NT2/D1 (cell line): ENCODE measurements around the gene SLC7A6.

Experiments used
- DNase-seq: peaks from one replicate; pipeline ENCODE4 v3.0.0-alpha.2; 2011; ENCODE audit warnings: low read depth, low spot score
- H3K27me3 ChIP-seq: 2 replicates; pipeline ENCODE4 v1.6.0; 2011; ENCODE audit warnings: mild to moderate bottlenecking; ENCODE audit not compliant: insufficient read length, insufficient read depth
- H3K36me3 ChIP-seq: 2 replicates; pipeline ENCODE4 v1.6.1; 2011; ENCODE audit warnings: mild to moderate bottlenecking, low read length, mixed read lengths; ENCODE audit not compliant: insufficient read depth, insufficient read length
- H3K4me1 ChIP-seq: 2 replicates; pipeline ENCODE4 v1.5.1; 2011; ENCODE audit not compliant: insufficient read depth, insufficient read length
- H3K4me3 ChIP-seq: 2 replicates; pipeline ENCODE4 v1.5.1; 2011; ENCODE audit warnings: low read depth; ENCODE audit not compliant: insufficient read length
- H3K9ac ChIP-seq: 2 replicates; pipeline ENCODE4 v1.6.0; 2011; ENCODE audit warnings: low read depth; ENCODE audit not compliant: insufficient read length
- H3K9me3 ChIP-seq: 2 replicates; pipeline ENCODE4 v1.5.1; 2011; ENCODE audit warnings: mild to moderate bottlenecking, low read length; ENCODE audit not compliant: insufficient read depth
- SUZ12 ChIP-seq: IDR thresholded peaks from 2 replicates; pipeline ENCODE4 v1.6.1; 2011; ENCODE audit not compliant: insufficient read length, insufficient read depth; ENCODE audit errors: extremely low read depth
- YY1 ChIP-seq: IDR thresholded peaks from 2 replicates; pipeline ENCODE4 v1.6.1; 2011; ENCODE audit not compliant: insufficient read length, insufficient read depth
- ZNF274 ChIP-seq: IDR thresholded peaks from 2 replicates; pipeline ENCODE4 v1.6.1; 2011; ENCODE audit warnings: mild to moderate bottlenecking, low read depth, low read length

The SLC7A6 gene

DNA sequence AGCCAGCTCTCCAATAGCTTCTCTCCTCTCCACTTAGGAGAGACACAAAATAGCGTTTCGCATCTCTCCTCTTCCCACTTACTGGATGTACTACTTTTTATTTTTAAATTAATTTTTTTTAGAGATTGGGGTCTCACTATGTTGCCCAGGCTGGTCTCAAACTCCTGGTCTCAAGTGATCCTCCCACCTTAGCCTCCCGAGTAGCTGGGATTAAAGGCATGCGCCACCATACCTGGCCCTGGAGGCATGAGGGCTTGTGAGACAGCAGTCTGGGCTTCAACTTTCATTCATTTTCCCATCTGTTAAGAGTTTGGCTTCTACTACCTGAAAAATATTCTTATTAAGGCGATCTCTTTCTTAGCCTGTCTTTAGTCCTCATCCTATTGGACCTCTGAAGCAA lies 28.1 kb downstream of the SLC7A6 start:
- H3K9ac ChIP-seq = no peak overlapping the region
- TF ChIP-seq SUZ12 = no peak
- H3K36me3 ChIP-seq = peaks cover 85% of the 10 kb centered on the region
- H3K27me3 ChIP-seq = no peaks in the 10 kb centered on the region
- DNase-seq = no peak
- no peaks in the 10 kb centered on the region for H3K9me3 ChIP-seq
- H3K4me1 ChIP-seq = no peaks in the 10 kb centered on the region
- H3K4me3 ChIP-seq = no peak overlapping the region

DNA sequence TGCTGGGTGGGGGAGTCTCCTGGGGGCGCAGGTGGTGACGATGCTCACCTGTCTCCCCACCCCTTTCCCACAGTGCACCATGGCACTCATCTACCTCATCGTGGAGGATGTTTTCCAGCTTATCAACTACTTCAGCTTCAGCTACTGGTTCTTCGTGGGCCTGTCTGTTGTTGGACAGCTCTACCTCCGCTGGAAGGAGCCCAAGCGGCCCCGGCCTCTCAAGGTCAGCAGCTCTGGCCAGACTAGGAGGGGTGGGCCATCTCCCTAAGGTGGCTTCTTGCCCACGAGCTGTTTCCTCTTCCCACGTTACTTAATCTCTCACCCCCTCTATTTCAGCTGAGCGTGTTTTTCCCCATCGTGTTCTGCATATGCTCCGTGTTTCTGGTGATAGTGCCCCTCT lies 32.0 kb downstream of the SLC7A6 start:
- peaks cover 95% of the 10 kb centered on the region for H3K36me3 ChIP-seq
- no peak for DNase-seq
- no peak overlapping the region for H3K4me3 ChIP-seq
- no peaks in the 10 kb centered on the region for H3K9me3 ChIP-seq
- H3K27me3 ChIP-seq = no peaks in the 10 kb centered on the region
- H3K9ac ChIP-seq = no peak overlapping the region
- peaks cover 3% of the 10 kb centered on the region for H3K4me1 ChIP-seq
- TF ChIP-seq YY1 (no peak), ZNF274 (no peak), SUZ12 (no peak)

DNA sequence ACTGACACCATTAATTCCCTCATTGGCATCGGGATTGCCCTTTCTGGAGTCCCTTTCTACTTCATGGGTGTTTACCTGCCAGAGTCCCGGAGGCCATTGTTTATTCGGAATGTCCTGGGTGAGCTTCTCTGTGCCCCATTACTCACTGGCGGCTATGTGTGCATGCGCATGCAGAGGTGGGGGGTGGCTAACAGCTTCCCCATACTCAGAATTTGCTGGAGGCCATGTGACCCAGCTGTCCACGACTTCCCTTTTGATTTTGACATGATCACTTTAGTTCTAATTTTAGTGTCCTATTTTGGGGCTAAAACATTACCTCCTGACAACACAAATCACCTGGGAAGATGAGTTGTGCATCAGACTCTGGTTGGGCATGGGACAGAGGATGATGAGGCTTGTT lies 32.4 kb downstream of the SLC7A6 start:
- H3K9me3 ChIP-seq = no peaks in the 10 kb centered on the region
- TF ChIP-seq SUZ12 (no peak), YY1 (no peak), ZNF274 (no peak)
- no peaks in the 10 kb centered on the region for H3K27me3 ChIP-seq
- peaks cover 94% of the 10 kb centered on the region for H3K36me3 ChIP-seq
- no peak overlapping the region for H3K4me3 ChIP-seq
- H3K4me1 ChIP-seq = peaks cover 3% of the 10 kb centered on the region
- DNase-seq = no peak
- no peak overlapping the region for H3K9ac ChIP-seq

DNA sequence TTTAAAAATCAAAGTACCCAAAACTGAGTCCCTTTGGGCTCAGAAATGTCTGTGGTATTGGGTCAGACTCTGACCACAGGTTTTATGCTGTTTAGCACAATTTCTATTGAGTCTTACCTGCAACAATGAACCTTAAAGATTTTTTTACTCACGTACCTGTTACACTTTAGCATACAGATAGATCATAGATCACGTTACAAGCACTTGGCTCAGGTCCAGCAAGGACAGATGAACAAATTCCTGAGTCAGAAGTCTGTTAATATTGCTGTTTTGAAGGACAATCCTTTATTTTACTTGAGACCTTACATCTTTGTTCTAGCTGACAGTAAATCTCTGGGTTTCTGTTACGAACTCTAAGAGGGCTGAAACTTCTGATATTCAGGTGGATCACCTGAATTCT lies 33.6 kb downstream of the SLC7A6 start:
- Histone ChIP-seq H3K36me3 (peaks cover 94% of the 10 kb centered on the region), H3K9ac (no peak overlapping the region), H3K27me3 (no peaks in the 10 kb centered on the region), H3K4me3 (no peak overlapping the region), H3K9me3 (no peaks in the 10 kb centered on the region), H3K4me1 (peaks cover 3% of the 10 kb centered on the region)
- no peak for DNase-seq
- no peak for TF ChIP-seq SUZ12
- no peak for TF ChIP-seq ZNF274
- TF ChIP-seq YY1 = no peak

DNA sequence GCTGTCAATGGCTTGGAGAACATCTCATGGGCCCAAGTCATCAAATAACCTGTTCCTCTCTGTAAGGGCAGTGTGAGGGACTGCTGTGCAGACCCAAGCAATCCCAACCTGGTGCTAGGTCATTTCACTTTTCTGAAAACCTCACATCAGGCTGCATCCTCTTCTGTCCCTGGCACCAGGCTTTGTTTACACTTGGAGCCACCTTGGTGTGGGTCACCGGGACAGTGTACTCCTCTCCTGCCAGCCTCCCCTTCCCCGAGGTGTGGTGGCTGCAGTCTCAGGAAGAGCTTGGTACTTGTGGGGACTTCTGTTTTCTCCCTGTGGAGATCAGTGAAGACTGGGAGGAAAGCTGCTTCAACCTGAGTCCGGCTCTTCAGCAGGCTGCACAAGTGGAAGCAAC lies 34.0 kb downstream of the SLC7A6 start:
- Histone ChIP-seq H3K9ac (no peak overlapping the region), H3K27me3 (no peaks in the 10 kb centered on the region), H3K9me3 (no peaks in the 10 kb centered on the region), H3K4me3 (no peak overlapping the region), H3K4me1 (peaks cover 3% of the 10 kb centered on the region), H3K36me3 (peaks cover 95% of the 10 kb centered on the region)
- TF ChIP-seq SUZ12 (no peak), ZNF274 (no peak), YY1 (no peak)
- DNase-seq = no peak

DNA sequence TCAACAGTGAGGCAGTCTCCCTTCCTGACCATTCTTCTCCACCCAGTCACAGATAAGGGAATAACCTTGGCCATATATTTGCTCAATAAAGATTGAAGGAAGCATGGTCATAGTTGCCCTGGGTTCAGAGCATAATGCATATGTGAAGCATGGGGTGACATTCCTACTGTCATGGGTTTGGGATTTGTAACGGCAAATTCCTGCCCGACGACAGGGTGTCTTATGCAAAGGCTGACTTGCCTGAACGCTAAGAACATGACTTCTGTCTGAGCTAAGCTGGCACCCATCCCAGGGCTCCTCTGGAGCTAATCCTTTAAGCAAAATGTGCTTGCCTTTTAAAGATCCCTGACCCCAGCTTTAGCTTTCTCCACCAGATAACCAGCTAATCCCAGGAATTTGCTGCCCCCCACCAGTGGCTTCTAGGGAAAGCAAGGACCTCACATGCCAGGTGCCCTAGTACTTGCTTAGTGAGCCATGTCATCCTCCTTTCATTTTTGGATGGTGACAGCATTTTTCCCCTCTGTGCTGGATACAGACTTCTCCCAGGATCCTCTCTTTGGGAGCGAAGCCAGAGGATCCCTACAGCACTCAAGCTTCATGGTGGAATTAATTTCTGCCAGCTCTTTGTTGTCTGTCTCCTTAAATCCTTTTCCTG lies 34.7 kb downstream of the SLC7A6 start:
- Histone ChIP-seq H3K4me1 (peaks cover 3% of the 10 kb centered on the region), H3K36me3 (peaks cover 96% of the 10 kb centered on the region), H3K27me3 (no peaks in the 10 kb centered on the region), H3K9ac (no peak overlapping the region), H3K4me3 (no peak overlapping the region), H3K9me3 (no peaks in the 10 kb centered on the region)
- no peak for DNase-seq
- no peak for TF ChIP-seq YY1
- no peak for TF ChIP-seq SUZ12
- TF ChIP-seq ZNF274 = no peak

DNA sequence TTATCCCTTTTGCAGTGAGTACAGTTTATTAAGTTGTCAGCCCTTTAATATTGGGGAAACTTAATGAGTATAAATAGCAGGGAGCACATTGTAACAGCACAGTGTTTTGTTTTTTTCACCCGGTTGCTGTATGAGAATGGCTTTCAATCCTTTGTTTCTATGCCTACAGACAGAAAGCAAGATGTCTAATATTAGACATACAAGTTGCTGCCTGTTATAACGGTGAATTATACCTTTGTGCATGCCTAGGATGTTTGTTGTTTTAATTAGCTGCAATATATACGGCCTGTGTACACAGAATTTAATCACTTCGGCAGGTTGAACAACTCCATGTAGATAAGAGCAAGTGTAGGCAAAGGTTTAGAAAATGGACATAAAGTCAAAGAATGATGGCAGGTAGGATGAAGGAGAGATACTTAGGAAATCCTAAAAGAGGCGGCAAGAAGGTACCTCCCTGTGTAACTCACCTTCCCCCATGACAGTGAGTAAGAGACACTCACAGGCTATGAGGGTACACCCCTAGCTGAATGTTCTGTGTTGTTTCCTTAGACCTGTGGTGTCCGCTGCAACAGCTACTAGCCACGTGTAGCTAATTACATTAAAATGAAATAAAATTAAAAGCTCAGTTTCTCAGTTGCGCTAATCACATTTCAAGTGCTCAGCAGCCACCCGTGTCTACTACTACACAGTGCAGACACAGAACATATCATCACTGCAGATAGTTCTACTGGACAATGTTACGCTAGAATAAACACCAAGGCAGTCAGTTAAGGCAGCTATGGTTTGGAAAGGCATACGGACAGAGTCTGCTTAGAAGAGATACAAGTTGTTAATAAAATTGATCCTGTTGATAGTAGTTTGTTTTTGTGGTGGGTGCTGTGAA lies 35.5 kb downstream of the SLC7A6 start:
- no peak overlapping the region for H3K4me3 ChIP-seq
- H3K4me1 ChIP-seq = peaks cover 3% of the 10 kb centered on the region
- H3K9me3 ChIP-seq = no peaks in the 10 kb centered on the region
- no peak overlapping the region for H3K9ac ChIP-seq
- no peak for DNase-seq
- H3K27me3 ChIP-seq = no peaks in the 10 kb centered on the region
- no peak for TF ChIP-seq YY1
- no peak for TF ChIP-seq ZNF274
- TF ChIP-seq SUZ12 = no peak
- peaks cover 95% of the 10 kb centered on the region for H3K36me3 ChIP-seq
